Immature natural killer cell (primary cell): Measurements from ENCODE around the gene DDX3Y. TPM values are rescaled to one million over a fixed set of nuclear protein-coding genes. Genes with fewer than 3 reads are reported as not detected.

Experiments used
- DNase-seq, 3 donors: peaks; one replicate each; pipeline ENCODE4 v3.0.0; 2022; ENCODE audit warnings: mixed read lengths in 1 of 3
- H3K27ac Mint-ChIP-seq, 6 donors: one replicate each; pipeline ENCODE4 v1.8.0; 2020; ENCODE audit warnings: mixed read lengths in 6 of 6, mild to moderate bottlenecking in 5 of 6, inconsistent platforms in 4 of 6, moderate library complexity in 3 of 6
- H3K27me3 Mint-ChIP-seq, 3 donors: one replicate each; pipeline ENCODE4 v1.8.0; 2020 to 2021; ENCODE audit warnings: low read depth in 3 of 3, mild to moderate bottlenecking in 3 of 3, mixed read lengths in 3 of 3, moderate library complexity in 3 of 3, inconsistent platforms in 1 of 3
- H3K36me3 Mint-ChIP-seq, 3 donors: one replicate each; pipeline ENCODE4 v1.8.0; 2020; ENCODE audit warnings: mixed read lengths in 3 of 3, inconsistent platforms in 2 of 3, mild to moderate bottlenecking in 2 of 3
- H3K4me1 Mint-ChIP-seq, 2 donors: one replicate each; pipeline ENCODE4 v1.8.0; 2020; ENCODE audit warnings: inconsistent platforms in 2 of 2, mild to moderate bottlenecking in 2 of 2, mixed read lengths in 2 of 2, moderate library complexity in 1 of 2
- H3K4me3 Mint-ChIP-seq, 5 donors: one replicate each; pipeline ENCODE4 v1.8.0; 2020; ENCODE audit warnings: mild to moderate bottlenecking in 5 of 5, mixed read lengths in 5 of 5, inconsistent platforms in 3 of 5, moderate library complexity in 3 of 5
- H3K9me3 Mint-ChIP-seq, 6 donors: one replicate each; pipeline ENCODE4 v1.8.0; 2020; ENCODE audit warnings: mild to moderate bottlenecking in 6 of 6, mixed read lengths in 6 of 6, inconsistent platforms in 4 of 6, moderate library complexity in 3 of 6
- polyA plus RNA-seq, 3 donors: library from polyadenylated mRNA; unstranded; fragments of 300-500 nt; fragmentation: Illumina TruSeq; gene quantifications; one replicate each; pipeline ENCODE4 v1.2.3, GENCODE V29; 2021

The DDX3Y gene
- under 1 TPM in 1 of 3 donors, not detected in 2; 0.16 TPM for polyA plus RNA-seq

- Mint-ChIP-seq H3K36me3 (no peaks in the 10 kb centered on the region), H3K4me3 (peak within 1 kb of the TSS in 1 of 5 donors; percentile 98), H3K27ac (peak within 1 kb of the TSS in 1 of 6 donors; percentile 100), H3K27me3 (peaks cover 0 to 19% (median 0%) of the 10 kb centered on the region in 3 donors), H3K9me3 (no peaks in the 10 kb centered on the region), H3K4me1 (no peaks in the 10 kb centered on the region)
- DNase-seq, result no peak
Measured at GRCh38 chrY:12904618-12905516, at the start of gene DDX3Y. TSS of gene DDX3Y (plus strand) at chrY:12904868. CDS start at chrY:12904937, 69 bp downstream.

- H3K27ac Mint-ChIP-seq, result no peak overlapping the region
- no peaks in the 10 kb centered on the region for H3K4me1 Mint-ChIP-seq
- no peaks in the 10 kb centered on the region for H3K9me3 Mint-ChIP-seq
- no peak for DNase-seq
- H3K36me3 Mint-ChIP-seq, result peaks cover 0 to 19% (median 0%) of the 10 kb centered on the region in 3 donors
- no peak overlapping the region for H3K4me3 Mint-ChIP-seq
- no peaks in the 10 kb centered on the region for H3K27me3 Mint-ChIP-seq
Measured at GRCh38 chrY:12855791-12856275, 48.8 kb upstream of the DDX3Y start.

GRCh38 chrY:12867960-12868359 lies 36.7 kb upstream of the DDX3Y start:
- Mint-ChIP-seq H3K4me3 (no peak overlapping the region), H3K4me1 (no peaks in the 10 kb centered on the region), H3K36me3 (peaks cover 0 to 3% (median 0%) of the 10 kb centered on the region in 3 donors), H3K27me3 (no peaks in the 10 kb centered on the region), H3K27ac (no peak overlapping the region), H3K9me3 (no peaks in the 10 kb centered on the region)
- no peak for DNase-seq

- Mint-ChIP-seq H3K4me1 (no peaks in the 10 kb centered on the region), H3K9me3 (no peaks in the 10 kb centered on the region), H3K27me3 (no peaks in the 10 kb centered on the region), H3K27ac (no peak overlapping the region), H3K36me3 (no peaks in the 10 kb centered on the region), H3K4me3 (no peak overlapping the region)
- no peak for DNase-seq
Measured at GRCh38 chrY:12896973-12897372, 7.7 kb upstream of the DDX3Y start.

- H3K4me1 Mint-ChIP-seq, result no peaks in the 10 kb centered on the region
- no peaks in the 10 kb centered on the region for H3K36me3 Mint-ChIP-seq
- no peak for DNase-seq
Measured at GRCh38 chrY:12898604-12899003, 6.1 kb upstream of the DDX3Y start.

GRCh38 chrY:12905517-12905872 lies 827 bp downstream of the DDX3Y start:
- peak overlapping the region in 1 of 6 donors; percentile 100 for H3K27ac Mint-ChIP-seq
- no peaks in the 10 kb centered on the region for H3K4me1 Mint-ChIP-seq
- no peaks in the 10 kb centered on the region for H3K36me3 Mint-ChIP-seq
- H3K4me3 Mint-ChIP-seq, result peak overlapping the region in 1 of 5 donors; percentile 98
- no peak for DNase-seq
- no peaks in the 10 kb centered on the region for H3K9me3 Mint-ChIP-seq
- peaks cover 0 to 19% (median 0%) of the 10 kb centered on the region in 3 donors for H3K27me3 Mint-ChIP-seq

More at GRCh38 chrY:12898604-12899003, 6.1 kb upstream of the DDX3Y start:
- H3K9me3 Mint-ChIP-seq, result no peaks in the 10 kb centered on the region
- H3K27ac Mint-ChIP-seq, result no peak overlapping the region
- H3K27me3 Mint-ChIP-seq, result no peaks in the 10 kb centered on the region
- no peak overlapping the region for H3K4me3 Mint-ChIP-seq

- Mint-ChIP-seq H3K36me3 (no peaks in the 10 kb centered on the region), H3K27me3 (peaks cover 0 to 19% (median 0%) of the 10 kb centered on the region in 3 donors), H3K4me3 (peak overlapping the region in 1 of 5 donors; percentile 98), H3K9me3 (no peaks in the 10 kb centered on the region), H3K4me1 (no peaks in the 10 kb centered on the region), H3K27ac (peak overlapping the region in 1 of 6 donors; percentile 100)
- no peak for DNase-seq
Measured at GRCh38 chrY:12905895-12906294, 1.2 kb downstream of the DDX3Y start.

- Mint-ChIP-seq H3K4me3 (no peak overlapping the region), H3K36me3 (peaks cover 0 to 13% (median 0%) of the 10 kb centered on the region in 3 donors), H3K4me1 (no peaks in the 10 kb centered on the region), H3K27ac (no peak overlapping the region), H3K9me3 (no peaks in the 10 kb centered on the region), H3K27me3 (peaks cover 0 to 14% (median 0%) of the 10 kb centered on the region in 3 donors)
- DNase-seq, result no peak
Measured at GRCh38 chrY:12913541-12913940, 8.9 kb downstream of the DDX3Y start.

- no peaks in the 10 kb centered on the region for H3K4me1 Mint-ChIP-seq
- no peak overlapping the region for H3K27ac Mint-ChIP-seq
- no peaks in the 10 kb centered on the region for H3K36me3 Mint-ChIP-seq
- H3K27me3 Mint-ChIP-seq, result peaks cover 0 to 2% (median 0%) of the 10 kb centered on the region in 3 donors
- H3K9me3 Mint-ChIP-seq, result no peaks in the 10 kb centered on the region
- H3K4me3 Mint-ChIP-seq, result no peak overlapping the region
- DNase-seq, result no peak
Measured at GRCh38 chrY:12928043-12928442, 23.4 kb downstream of the DDX3Y start.

DNA sequence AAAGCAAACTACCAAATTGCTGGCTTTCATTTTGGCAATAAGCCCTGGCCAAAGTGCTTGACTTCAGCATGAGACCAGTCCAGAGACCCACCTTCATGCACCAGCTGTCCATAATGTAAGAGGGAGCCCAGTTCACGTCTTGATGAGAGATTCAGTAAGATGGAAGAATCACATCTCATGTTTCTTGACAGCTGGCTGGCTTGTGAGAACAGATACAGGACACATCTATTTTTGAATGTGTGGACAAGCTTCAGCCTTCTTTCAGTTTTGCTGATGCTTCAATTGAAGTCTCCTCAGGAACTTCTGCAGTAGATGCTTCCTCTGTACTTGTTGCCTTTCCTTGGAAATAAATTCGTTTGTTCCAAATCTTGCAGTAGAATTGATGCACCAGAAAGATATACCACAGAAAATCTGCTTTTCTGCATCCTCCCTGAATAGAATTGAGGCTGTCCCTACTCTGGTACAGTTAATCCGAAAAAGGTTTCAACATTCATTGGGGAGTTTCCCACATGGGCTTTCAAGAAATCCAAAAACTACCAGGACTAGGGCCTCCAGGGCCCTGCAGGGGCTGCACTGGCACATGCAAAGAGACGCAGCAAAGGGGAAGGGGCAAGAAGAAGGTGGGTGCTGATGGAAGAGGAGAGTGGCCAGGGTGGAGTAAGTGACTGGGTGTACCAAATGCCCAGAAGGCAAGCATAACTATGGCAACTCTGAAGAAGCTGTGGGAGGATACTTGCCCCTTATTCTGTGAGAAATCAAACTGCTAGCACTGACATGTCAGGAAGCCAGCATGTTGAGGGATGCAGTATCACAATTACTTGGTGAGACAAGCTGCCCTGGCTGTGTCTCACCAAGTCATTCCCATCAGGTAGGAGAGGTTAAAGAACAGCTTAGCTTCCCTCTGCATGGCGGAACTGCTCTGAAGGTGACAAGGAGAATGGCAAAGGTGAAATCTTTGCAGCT lies 37.3 kb downstream of the DDX3Y start:
- no peak overlapping the region for H3K27ac Mint-ChIP-seq
- DNase-seq, result no peak
- no peaks in the 10 kb centered on the region for H3K9me3 Mint-ChIP-seq
- peaks cover 0 to 1% (median 0%) of the 10 kb centered on the region in 3 donors for H3K27me3 Mint-ChIP-seq
- no peaks in the 10 kb centered on the region for H3K4me1 Mint-ChIP-seq
- no peaks in the 10 kb centered on the region for H3K36me3 Mint-ChIP-seq
- no peak overlapping the region for H3K4me3 Mint-ChIP-seq

Other genes starting within 250 kb of the DDX3Y start
- gene USP9Y, start 203.6 kb upstream of the DDX3Y start, polyA plus RNA-seq, result not detected